Central memory CD8-positive, alpha-beta T cell (primary cell): ENCODE measurements around the gene SLC24A3.

ENCODE experiments used
- ATAC-seq: fragments of 150-1000 bp; cut with Tn5 transposase; replicated peaks from 2 replicates; pipeline ENCODE4 v1.10.0; 2022; ENCODE audit warnings: mild to moderate bottlenecking, moderate FRiP score, moderate number of reproducible peaks; ENCODE audit not compliant: poor library complexity, severe bottlenecking; ENCODE audit errors: extremely low read depth
- DNase-seq, 2 donors: peaks; one replicate each; pipeline ENCODE4 v3.0.0; 2021; ENCODE audit warnings: low spot score in 2 of 2
- H3K27ac Mint-ChIP-seq: one replicate; pipeline ENCODE4 v1.8.0; 2022; ENCODE audit warnings: low read depth, mild to moderate bottlenecking, moderate library complexity, mixed read lengths
- H3K27me3 Mint-ChIP-seq: one replicate; pipeline ENCODE4 v1.8.0; 2022; ENCODE audit warnings: mixed read lengths
- H3K36me3 Mint-ChIP-seq: one replicate; pipeline ENCODE4 v1.8.0; 2022; ENCODE audit warnings: mild to moderate bottlenecking, moderate library complexity, mixed read lengths; ENCODE audit not compliant: insufficient read depth
- H3K4me1 Mint-ChIP-seq: one replicate; pipeline ENCODE4 v1.8.0; 2022; ENCODE audit warnings: mixed read lengths
- H3K4me3 Mint-ChIP-seq: one replicate; pipeline ENCODE4 v1.8.0; 2022; ENCODE audit warnings: mild to moderate bottlenecking, moderate library complexity, mixed read lengths
- H3K9me3 Mint-ChIP-seq: one replicate; pipeline ENCODE4 v1.8.0; 2022; ENCODE audit warnings: mixed read lengths

Gene SLC24A3

GRCh38 chr20:19284400-19285178 lies 72.1 kb downstream of the SLC24A3 start:
- ATAC-seq (no peak), DNase-seq (no peak)
- Mint-ChIP-seq H3K27me3 (no peaks in the 10 kb centered on the region), H3K4me3 (no peak overlapping the region), H3K36me3 (peaks cover under 1% of the 10 kb centered on the region), H3K9me3 (no peaks in the 10 kb centered on the region), H3K4me1 (no peaks in the 10 kb centered on the region), H3K27ac (no peak overlapping the region)

- Mint-ChIP-seq H3K9me3 (no peaks in the 10 kb centered on the region), H3K27me3 (no peaks in the 10 kb centered on the region), H3K36me3 (peaks cover 2% of the 10 kb centered on the region), H3K4me3 (no peak overlapping the region), H3K4me1 (no peaks in the 10 kb centered on the region), H3K27ac (no peak overlapping the region)
- ATAC-seq (no peak), DNase-seq (no peak)
Observed at GRCh38 chr20:19285436-19285835, 73.0 kb downstream of the SLC24A3 start.

- no peak overlapping the region for H3K27ac Mint-ChIP-seq
- peaks cover 2% of the 10 kb centered on the region for H3K36me3 Mint-ChIP-seq
- no peak for DNase-seq
- H3K4me3 Mint-ChIP-seq, result no peak overlapping the region
- H3K27me3 Mint-ChIP-seq, result no peaks in the 10 kb centered on the region
- H3K9me3 Mint-ChIP-seq, result no peaks in the 10 kb centered on the region
- no peaks in the 10 kb centered on the region for H3K4me1 Mint-ChIP-seq
- no peak for ATAC-seq
Observed at GRCh38 chr20:19288061-19288460, 75.6 kb downstream of the SLC24A3 start.

- Mint-ChIP-seq H3K27ac (no peak overlapping the region), H3K27me3 (no peaks in the 10 kb centered on the region), H3K4me3 (no peak overlapping the region), H3K36me3 (peaks cover 2% of the 10 kb centered on the region), H3K4me1 (no peaks in the 10 kb centered on the region), H3K9me3 (no peaks in the 10 kb centered on the region)
- no peak for ATAC-seq
- no peak for DNase-seq
Observed at GRCh38 chr20:19288636-19289035, 76.2 kb downstream of the SLC24A3 start.

GRCh38 chr20:19289451-19289850 lies 77.0 kb downstream of the SLC24A3 start:
- ATAC-seq (no peak), DNase-seq (no peak)
- Mint-ChIP-seq H3K4me1 (no peaks in the 10 kb centered on the region), H3K9me3 (no peaks in the 10 kb centered on the region), H3K36me3 (peaks cover 2% of the 10 kb centered on the region), H3K4me3 (no peak overlapping the region), H3K27ac (no peak overlapping the region), H3K27me3 (no peaks in the 10 kb centered on the region)

GRCh38 chr20:19291024-19291817 lies 78.8 kb downstream of the SLC24A3 start:
- no peaks in the 10 kb centered on the region for H3K27me3 Mint-ChIP-seq
- ATAC-seq, result no peak

GRCh38 chr20:19291818-19292132 lies 79.3 kb downstream of the SLC24A3 start:
- no peaks in the 10 kb centered on the region for H3K4me1 Mint-ChIP-seq
- DNase-seq, result no peak
- H3K27me3 Mint-ChIP-seq, result no peaks in the 10 kb centered on the region
- no peak overlapping the region for H3K4me3 Mint-ChIP-seq
- H3K9me3 Mint-ChIP-seq, result no peaks in the 10 kb centered on the region
- no peak overlapping the region for H3K27ac Mint-ChIP-seq
- no peak for ATAC-seq
- H3K36me3 Mint-ChIP-seq, result peaks cover 2% of the 10 kb centered on the region

More at GRCh38 chr20:19291024-19291817, 78.8 kb downstream of the SLC24A3 start:
- DNase-seq, result no peak
- H3K36me3 Mint-ChIP-seq, result peaks cover 2% of the 10 kb centered on the region
- no peaks in the 10 kb centered on the region for H3K4me1 Mint-ChIP-seq
- H3K4me3 Mint-ChIP-seq, result no peak overlapping the region
- no peak overlapping the region for H3K27ac Mint-ChIP-seq
- no peaks in the 10 kb centered on the region for H3K9me3 Mint-ChIP-seq

- no peak for ATAC-seq
- Mint-ChIP-seq H3K9me3 (no peaks in the 10 kb centered on the region), H3K4me1 (no peaks in the 10 kb centered on the region), H3K4me3 (no peak overlapping the region), H3K27ac (no peak overlapping the region), H3K27me3 (no peaks in the 10 kb centered on the region), H3K36me3 (peaks cover 2% of the 10 kb centered on the region)
- DNase-seq, result no peak
Observed at GRCh38 chr20:19292254-19292653, 79.8 kb downstream of the SLC24A3 start.

- H3K9me3 Mint-ChIP-seq, result peaks cover 5% of the 10 kb centered on the region
Observed at GRCh38 chr20:19295076-19295475, 82.6 kb downstream of the SLC24A3 start.

GRCh38 chr20:19298652-19299051 lies 86.2 kb downstream of the SLC24A3 start:
- Mint-ChIP-seq H3K36me3 (no peaks in the 10 kb centered on the region), H3K27ac (no peak overlapping the region), H3K4me1 (no peaks in the 10 kb centered on the region), H3K27me3 (peaks cover 17% of the 10 kb centered on the region), H3K4me3 (no peak overlapping the region), H3K9me3 (peaks cover 10% of the 10 kb centered on the region)
- ATAC-seq (no peak), DNase-seq (no peak)

More at GRCh38 chr20:19295076-19295475, 82.6 kb downstream of the SLC24A3 start:
- no peak for DNase-seq
- ATAC-seq, result no peak
- Mint-ChIP-seq H3K27ac (no peak overlapping the region), H3K27me3 (peaks cover 17% of the 10 kb centered on the region), H3K36me3 (no peaks in the 10 kb centered on the region), H3K4me3 (no peak overlapping the region), H3K4me1 (no peaks in the 10 kb centered on the region)

GRCh38 chr20:19300395-19300794 lies 88.0 kb downstream of the SLC24A3 start:
- H3K27me3 Mint-ChIP-seq, result peaks cover 17% of the 10 kb centered on the region
- H3K27ac Mint-ChIP-seq, result no peak overlapping the region
- DNase-seq, result no peak
- ATAC-seq, result no peak
- peaks cover 10% of the 10 kb centered on the region for H3K9me3 Mint-ChIP-seq
- no peaks in the 10 kb centered on the region for H3K36me3 Mint-ChIP-seq
- no peaks in the 10 kb centered on the region for H3K4me1 Mint-ChIP-seq
- no peak overlapping the region for H3K4me3 Mint-ChIP-seq

- H3K4me1 Mint-ChIP-seq, result no peaks in the 10 kb centered on the region
- no peak overlapping the region for H3K4me3 Mint-ChIP-seq
- H3K9me3 Mint-ChIP-seq, result peaks cover 10% of the 10 kb centered on the region
- H3K36me3 Mint-ChIP-seq, result no peaks in the 10 kb centered on the region
- DNase-seq (no peak), ATAC-seq (no peak)
- peaks cover 17% of the 10 kb centered on the region for H3K27me3 Mint-ChIP-seq
- no peak overlapping the region for H3K27ac Mint-ChIP-seq
Observed at GRCh38 chr20:19301142-19301541, 88.7 kb downstream of the SLC24A3 start.

- Mint-ChIP-seq H3K27me3 (peaks cover 17% of the 10 kb centered on the region), H3K27ac (no peak overlapping the region), H3K9me3 (peaks cover 10% of the 10 kb centered on the region), H3K4me1 (no peaks in the 10 kb centered on the region), H3K4me3 (no peak overlapping the region), H3K36me3 (no peaks in the 10 kb centered on the region)
- ATAC-seq (no peak), DNase-seq (no peak)
Observed at GRCh38 chr20:19301843-19302242, 89.4 kb downstream of the SLC24A3 start.
